ENCODE results near the gene RAI14.

The RAI14 gene

GRCh38 chr5:34680896-34681295 is 24.8 kb downstream of the RAI14 start:
- no peak for DNase-seq

DNA sequence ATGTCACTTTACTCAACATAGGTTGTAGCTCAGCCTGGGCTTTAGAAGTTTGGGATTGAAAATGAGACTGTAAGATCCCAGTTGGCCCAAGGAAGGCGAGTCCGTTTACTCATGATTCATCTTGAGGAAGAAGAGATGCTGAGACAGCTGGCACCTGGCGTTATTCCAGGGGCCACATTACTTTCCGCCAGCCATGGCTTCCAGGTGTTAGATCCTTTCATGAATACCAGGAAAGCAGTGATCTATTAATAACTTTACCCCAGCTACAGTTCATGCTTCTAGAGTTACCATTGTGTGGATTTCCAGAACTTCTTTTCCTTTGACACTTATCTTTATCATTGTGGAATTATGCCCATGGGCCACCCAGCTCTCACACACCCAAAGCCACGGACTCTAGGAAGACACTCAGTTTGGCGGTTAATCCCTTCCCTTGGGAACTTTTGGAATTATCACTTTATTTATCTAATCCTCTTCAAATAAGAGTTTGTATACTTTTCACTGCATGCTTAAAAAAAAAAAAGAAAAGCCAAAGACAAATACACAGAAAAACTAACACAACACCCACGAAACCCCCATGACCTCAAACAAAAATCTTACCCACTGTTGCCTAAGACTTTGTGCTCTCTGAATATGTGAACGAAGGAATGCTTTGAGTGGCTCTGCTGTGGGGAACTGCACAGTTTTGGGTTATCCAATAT is 26.9 kb downstream of the RAI14 start:
- DNase-seq = no peak

GRCh38 chr5:34684281-34684979 is 28.3 kb downstream of the RAI14 start:
- no peak for DNase-seq

- no peak for DNase-seq
Measured at GRCh38 chr5:34684980-34685352, 28.8 kb downstream of the RAI14 start.

GRCh38 chr5:34685485-34686165 is 29.5 kb downstream of the RAI14 start:
- DNase-seq = no peak

DNA sequence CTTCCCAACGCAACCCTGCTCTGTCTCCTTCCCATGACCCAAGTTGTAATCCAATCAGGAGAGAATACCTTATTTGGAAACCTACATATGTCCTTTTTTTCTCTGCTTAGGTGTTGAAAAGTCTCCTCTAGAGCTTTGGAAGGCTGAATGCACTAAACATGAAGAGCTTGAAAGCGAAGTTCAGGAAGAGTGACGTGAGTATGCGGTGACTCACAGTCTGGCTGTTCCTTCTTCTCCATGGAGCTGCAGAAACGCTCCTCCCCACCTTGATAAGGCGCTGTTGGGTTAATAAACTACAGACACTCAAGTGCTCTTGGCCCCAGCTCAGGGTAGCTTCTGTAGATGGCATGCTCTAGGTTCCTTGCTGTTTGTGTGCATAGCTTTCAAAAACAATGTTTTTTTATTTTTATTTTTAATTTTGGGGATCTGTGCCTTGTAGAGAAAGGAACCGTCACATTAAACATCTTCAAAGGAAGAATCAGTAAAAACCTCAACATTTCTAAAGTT is 30.7 kb downstream of the RAI14 start:
- no peak for DNase-seq

- no peak for DNase-seq
Measured at GRCh38 chr5:34687269-34688011, 31.3 kb downstream of the RAI14 start.

- DNase-seq = no peak
Measured at GRCh38 chr5:34688015-34688810, 32.1 kb downstream of the RAI14 start.

DNA sequence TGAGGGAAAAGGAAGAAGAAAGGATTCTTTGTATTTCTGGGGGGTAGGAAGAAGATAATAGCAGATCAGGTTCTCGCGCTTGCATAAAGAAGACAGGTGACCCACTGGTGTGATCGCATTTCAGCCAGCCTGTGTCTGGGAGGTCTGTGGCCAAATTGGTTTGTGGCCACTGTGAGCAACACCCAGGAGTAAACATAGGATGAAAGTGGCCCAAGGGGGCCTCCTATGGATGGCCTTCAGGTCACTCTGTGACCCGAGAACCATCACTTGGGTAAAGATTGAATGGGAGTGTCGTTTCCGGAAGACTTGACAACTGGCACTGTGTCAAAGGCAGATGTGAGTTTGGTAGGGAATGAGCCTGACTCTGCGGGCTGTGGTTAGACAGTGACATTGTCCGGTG is 34.2 kb downstream of the RAI14 start:
- no peak for DNase-seq

DNA sequence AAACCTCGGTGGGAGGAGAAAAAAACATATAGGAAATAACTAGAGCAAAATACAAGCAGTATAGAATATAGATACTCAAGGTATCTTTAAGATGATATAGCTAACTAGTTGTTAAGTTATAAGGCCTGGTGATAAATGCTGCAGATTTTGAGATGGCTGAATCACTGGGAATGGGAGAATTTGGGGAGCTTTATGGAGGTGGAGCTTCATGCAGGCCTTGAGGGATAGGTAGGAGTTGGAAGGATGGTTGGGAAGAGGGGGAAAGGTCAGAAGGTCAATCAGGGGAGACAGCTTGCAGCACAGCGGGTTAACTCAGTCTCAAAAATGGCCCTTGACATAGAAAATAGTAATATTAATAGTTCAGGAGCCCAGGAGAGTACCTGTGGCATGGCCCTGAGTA is 34.8 kb downstream of the RAI14 start:
- no peak for DNase-seq

DNA sequence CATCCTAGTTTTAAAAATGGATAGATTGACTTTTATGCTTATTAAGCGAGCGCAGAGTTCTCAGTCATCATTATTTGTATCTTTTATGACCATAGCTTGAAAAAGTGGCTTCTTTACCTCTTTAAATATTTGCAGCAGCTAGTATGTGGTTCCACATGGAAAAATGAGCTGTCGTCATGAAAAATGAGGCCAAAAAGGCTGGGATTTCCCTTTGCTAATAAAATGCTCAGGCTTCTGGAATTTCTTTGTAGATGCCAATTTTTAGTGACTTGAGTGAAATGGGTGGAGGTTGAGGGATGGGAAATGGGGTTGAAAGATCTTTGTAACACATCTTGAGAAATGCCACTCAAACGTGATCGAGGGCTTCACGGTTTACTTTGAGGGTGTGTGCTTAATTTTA is 35.2 kb downstream of the RAI14 start:
- no peak for DNase-seq

DNA sequence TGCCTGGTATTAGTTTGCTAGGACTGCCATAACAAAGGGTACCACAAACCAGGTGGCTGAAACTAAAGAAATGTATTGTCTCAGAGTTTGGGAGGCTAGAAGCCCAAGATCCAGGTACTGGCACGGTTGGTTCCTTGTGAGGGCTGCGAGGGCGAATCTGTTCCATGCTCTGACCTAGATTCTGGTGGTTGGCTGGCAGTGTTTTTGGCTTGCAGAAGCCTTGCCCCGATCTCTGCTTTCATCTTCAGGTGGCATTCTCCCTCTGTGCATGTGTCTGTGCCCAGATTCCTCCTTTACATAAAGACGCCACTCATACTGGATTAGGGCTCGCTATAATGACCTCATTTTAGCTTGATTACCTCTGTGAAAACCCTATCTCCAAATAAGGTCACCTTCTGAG is 36.7 kb downstream of the RAI14 start:
- DNase-seq = no peak

DNA sequence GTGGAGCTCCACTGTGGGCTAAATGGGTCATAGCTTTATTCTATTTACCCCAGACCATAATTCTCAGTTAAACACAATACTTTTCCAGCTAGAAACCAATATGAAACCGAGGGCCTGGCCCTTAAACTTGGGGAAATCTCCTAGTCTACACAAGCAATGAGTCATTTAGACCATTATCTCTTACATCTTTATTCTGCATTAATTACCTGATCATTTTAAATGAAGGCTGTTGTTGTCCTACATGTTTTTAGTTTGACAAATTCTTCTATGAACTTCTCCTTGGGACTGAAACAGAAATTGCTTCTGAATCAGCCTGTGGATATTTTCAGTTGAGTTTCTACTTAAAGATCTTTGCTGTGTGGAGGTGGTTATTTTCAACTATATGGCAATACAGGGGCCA is 37.9 kb downstream of the RAI14 start:
- no peak for DNase-seq

DNA sequence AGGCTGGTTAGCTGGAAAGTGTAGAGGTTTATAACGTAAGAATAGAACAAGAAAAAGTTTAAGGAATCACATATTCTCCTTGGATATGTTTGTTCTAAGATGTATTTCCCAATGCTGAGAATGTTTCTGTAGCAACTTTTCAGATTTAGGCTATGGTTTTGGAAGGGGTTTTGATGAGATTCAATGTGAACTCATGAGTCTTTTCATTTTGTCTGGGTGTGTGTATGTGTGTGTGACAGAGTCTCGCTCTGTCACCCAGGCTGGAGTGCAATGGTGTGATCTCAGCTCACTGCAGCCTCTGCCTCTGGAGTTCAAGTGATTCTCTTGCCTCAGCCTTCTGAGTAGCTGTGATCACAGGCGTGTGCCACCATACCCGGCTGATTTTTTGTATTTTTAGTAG is 38.6 kb downstream of the RAI14 start:
- no peak for DNase-seq

DNA sequence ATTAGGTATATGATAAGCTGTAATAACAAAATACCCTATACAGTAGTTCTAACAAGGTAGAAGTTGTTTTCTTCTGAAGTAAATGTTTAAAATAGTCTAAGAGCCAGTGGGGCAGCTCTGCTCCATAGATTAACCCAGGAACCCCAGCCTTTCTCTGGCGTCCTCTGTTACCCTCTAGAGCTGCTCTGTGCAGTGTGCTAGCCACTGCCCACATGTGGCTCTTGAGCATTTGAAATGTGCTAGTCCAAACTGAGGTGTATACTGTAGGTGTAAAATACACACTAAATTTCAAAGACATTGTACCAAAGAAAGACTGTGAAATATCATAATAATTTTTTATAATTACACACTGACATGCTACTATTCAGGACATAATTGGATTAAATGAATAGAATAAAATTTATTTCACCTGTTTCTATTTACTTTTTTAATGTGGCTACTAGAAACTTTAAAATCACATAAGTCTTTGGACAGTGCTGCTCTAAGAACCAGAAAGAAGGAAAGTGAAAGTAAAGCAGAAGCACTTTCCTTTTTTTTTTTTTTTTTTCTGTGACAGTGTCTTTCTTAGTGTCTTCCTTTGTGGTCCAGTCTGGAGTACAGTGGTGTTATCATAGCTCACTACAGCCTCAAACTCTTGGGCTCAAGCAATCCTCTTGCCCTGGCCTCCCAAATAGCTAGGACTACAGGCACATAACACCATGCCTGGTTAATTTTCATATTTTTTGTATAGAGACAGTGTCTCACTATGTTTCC is 39.3 kb downstream of the RAI14 start:
- DNase-seq = no peak

GRCh38 chr5:34697308-34698108 is 41.4 kb downstream of the RAI14 start:
- no peak for DNase-seq

GRCh38 chr5:34698109-34698419 is 41.9 kb downstream of the RAI14 start:
- DNase-seq = no peak

GRCh38 chr5:34698754-34699153 is 42.6 kb downstream of the RAI14 start:
- no peak for DNase-seq

DNA sequence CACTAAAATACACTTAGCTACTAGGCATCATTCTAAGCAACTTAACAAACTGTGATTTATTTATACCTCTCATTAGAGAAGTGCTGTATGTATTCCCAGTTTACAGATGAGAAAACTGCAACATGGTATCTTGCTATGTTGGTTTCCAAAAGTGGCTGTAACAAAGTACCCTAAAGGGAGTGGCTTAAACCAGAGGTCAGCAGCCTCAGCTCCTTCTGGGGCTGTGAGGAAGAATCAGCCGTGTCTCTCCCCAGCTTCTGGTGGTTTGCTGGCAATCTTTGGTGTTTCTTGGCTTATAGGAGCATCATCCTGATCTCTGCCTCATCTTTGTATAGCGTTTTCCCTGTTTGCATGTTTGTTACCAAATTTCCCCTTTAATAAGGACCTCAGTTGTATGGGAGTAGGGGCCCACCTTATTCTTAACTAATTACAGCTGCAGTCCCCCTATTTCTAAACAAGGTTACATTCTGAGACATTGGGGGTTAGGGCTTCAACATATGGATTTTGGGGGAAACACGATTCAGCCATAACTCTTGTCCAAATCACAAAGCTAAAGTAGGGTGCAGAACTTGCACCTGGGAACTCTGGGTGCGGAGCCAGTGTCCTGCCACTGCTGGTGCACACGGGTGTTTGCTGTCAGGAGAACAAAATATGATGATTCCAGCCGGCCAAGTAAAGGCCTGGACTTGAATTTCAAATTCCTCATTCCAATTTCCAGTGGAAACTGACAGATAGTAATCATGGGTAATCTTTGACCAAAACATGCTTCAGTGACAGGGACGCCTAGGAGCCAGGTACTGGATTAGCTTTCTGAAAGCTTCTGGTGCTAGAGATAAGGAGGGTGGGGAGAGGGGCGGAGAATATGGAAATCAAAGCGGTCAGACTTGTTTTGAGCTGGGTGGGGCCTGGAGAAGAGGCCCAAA is 43.3 kb downstream of the RAI14 start:
- DNase-seq = no peak

- DNase-seq = no peak
Measured at GRCh38 chr5:34700078-34700452, 43.9 kb downstream of the RAI14 start.

Data from stimulated activated CD4-positive, alpha-beta T cell treated with anti-CD3 and anti-CD28 coated beads, Interleukin-4, amount 100 ng/mL, for 4 hours (primary cell).